ENCODE measurements around the gene OR2M2.

OR2M2 gene

GRCh38 chr1:248158758-248159157 is 15.9 kb upstream of the OR2M2 start:
- no peak for TF ChIP-seq RARB (CRISPR knock-in tag; IDR thresholded peaks at IDR 0.05)
- TF ChIP-seq ARNTL (CRISPR knock-in tag; IDR thresholded peaks at IDR 0.05; ENCODE audit: borderline replicate concordance, low read depth), result no peak
- TF ChIP-seq CSRNP3 (CRISPR knock-in tag; IDR thresholded peaks at IDR 0.05), result no peak
- TF ChIP-seq ZFP30 (CRISPR knock-in tag; IDR thresholded peaks at IDR 0.05), result no peak
- TF ChIP-seq ZNF565 (CRISPR knock-in tag; conservative IDR thresholded peaks at IDR 0.05; ENCODE audit: low read depth), result no peak
- no peak for TF ChIP-seq CREB5 (CRISPR knock-in tag; IDR thresholded peaks at IDR 0.05; ENCODE audit: low read depth)
- TF ChIP-seq ZNF8 (CRISPR knock-in tag; IDR thresholded peaks at IDR 0.05), result no peak
- no peak for ATAC-seq

GRCh38 chr1:248164031-248164430 is 10.6 kb upstream of the OR2M2 start:
- no peak for ATAC-seq

More at GRCh38 chr1:248164031-248164430, 10.6 kb upstream of the OR2M2 start:
- TF ChIP-seq ZNF565 (CRISPR knock-in tag; conservative IDR thresholded peaks at IDR 0.05; ENCODE audit: low read depth) (no peak), ISL1 (CRISPR knock-in tag; IDR thresholded peaks at IDR 0.05) (no peak), CSRNP3 (CRISPR knock-in tag; IDR thresholded peaks at IDR 0.05) (no peak), PATZ1 (CRISPR knock-in tag; IDR thresholded peaks at IDR 0.05; ENCODE audit: borderline replicate concordance) (no peak), ZFP3 (CRISPR knock-in tag; IDR thresholded peaks at IDR 0.05) (no peak), SNAI2 (CRISPR knock-in tag; IDR thresholded peaks at IDR 0.05) (no peak), TSHZ2 (CRISPR knock-in tag; IDR thresholded peaks at IDR 0.05) (no peak), ZC3H10 (CRISPR knock-in tag; IDR thresholded peaks at IDR 0.05) (no peak), ESRRG (CRISPR knock-in tag; IDR thresholded peaks at IDR 0.05) (no peak), GLIS3 (CRISPR knock-in tag; IDR thresholded peaks at IDR 0.05) (no peak), CSDC2 (CRISPR knock-in tag; IDR thresholded peaks at IDR 0.05) (no peak), RARB (CRISPR knock-in tag; IDR thresholded peaks at IDR 0.05) (no peak), TOX (CRISPR knock-in tag; IDR thresholded peaks at IDR 0.05; ENCODE audit: borderline replicate concordance) (no peak), ZNF70 (CRISPR knock-in tag; IDR thresholded peaks at IDR 0.05) (no peak), POU6F1 (CRISPR knock-in tag; IDR thresholded peaks at IDR 0.05; ENCODE audit: borderline replicate concordance, low read depth) (no peak), BACH2 (CRISPR knock-in tag; IDR thresholded peaks at IDR 0.05; ENCODE audit: borderline replicate concordance) (no peak), ZNF8 (CRISPR knock-in tag; IDR thresholded peaks at IDR 0.05) (no peak)

All from SK-N-SH treated with all-trans-retinoic acid at 6 μM for 48 hours (cell line).